Head of caudate nucleus (tissue), 42 donors: Measurements from ENCODE around the gene CYFIP1.
A peak's percentile ranks its signal among the peaks of the same experiment; 100 is the strongest.

ENCODE experiments used
- DNase-seq, 42 donors: peaks; one replicate each; pipeline versions ENCODE4 v3.0.0 to v3.0.0-alpha.2; 2020 to 2021; ENCODE audit warnings: mixed read lengths in 7 of 42
- intact Hi-C: fragments of 100-400 bp; cut with DNase I; formaldehyde crosslinking; loops from one replicate; pipeline ENCODE4 v1.15.0; 2022

Gene CYFIP1

DNA sequence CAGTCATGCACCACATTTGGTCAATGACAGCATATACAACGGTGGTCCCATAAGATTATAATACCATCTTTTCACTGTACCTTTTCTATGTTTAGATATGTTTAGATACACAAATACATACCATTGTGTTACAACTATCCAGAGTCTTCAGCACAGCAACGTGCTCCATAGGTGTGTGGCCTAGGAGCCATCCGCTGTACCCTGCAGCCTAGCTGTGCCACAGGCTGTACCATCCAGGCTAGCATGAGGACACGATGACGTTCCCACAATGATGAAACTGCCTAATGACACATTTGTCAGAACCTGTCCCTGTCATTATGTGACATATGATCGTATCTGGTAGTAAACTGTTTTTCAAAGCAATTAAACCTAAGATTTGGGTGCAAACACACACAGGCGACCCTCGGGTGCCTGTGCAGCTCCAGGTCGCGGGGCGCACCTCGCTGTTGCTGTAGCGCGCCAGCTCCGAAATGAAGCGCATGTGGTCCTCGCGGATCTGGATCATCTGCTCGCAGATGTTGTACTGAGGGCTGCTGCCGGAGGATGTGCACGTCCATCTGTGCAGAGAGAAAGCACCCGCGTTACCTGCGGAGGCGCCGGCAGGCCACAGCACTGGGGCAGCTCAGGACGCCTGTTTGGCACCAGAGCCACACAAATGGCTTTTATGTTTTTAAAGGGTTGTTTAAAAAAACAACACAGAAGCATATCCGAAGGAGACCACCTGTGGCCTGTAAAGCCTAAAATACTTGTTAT lies 48.2 kb downstream of the CYFIP1 start:
- DNase-seq = no peak
- intact Hi-C loops = no loop called here

GRCh38 chr15:22930782-22931484 lies 49.2 kb downstream of the CYFIP1 start:
- no peak for DNase-seq
- intact Hi-C loops = no loop called here

DNA sequence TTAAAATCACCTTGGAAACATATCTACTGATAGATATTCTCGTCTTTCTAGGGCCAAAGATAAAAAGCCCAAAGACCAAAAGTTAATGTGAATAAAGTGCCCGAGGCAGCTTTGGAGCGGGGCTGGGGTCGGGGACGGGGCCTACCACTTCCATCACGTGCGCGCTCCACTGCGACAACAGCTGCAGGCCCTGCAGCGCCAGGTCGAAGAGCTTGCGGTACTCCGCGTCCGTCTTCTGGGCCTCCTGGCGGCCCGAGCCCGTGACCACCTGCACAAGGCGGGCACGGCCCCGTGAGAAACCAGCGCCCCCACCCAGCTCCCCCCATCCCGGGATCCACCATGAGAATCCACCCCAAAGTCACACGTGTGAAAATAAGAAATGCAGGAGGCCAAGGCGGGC lies 52.4 kb downstream of the CYFIP1 start:
- intact Hi-C loops = no loop called here
- DNase-seq = no peak

DNA sequence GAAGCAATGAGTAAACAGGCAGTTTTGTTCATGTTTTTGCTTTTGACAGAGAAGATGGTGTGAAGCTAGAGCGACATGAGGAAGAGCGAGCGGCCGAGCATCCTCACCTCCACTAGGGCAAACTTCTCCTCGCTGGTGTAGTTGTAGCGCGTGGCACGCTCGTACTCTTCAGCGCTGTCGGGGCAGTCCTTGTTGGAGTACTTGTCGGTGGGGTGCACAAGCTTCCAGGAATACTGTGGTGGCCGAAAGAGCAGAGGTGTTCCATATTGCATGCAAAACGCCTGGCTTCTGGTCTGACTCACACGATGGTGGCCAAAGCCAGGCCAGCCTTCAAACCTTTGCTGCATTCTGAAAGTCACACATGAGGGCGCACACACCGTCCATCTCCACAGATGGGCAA lies 54.3 kb downstream of the CYFIP1 start:
- intact Hi-C loops = no loop called here
- DNase-seq = no peak

DNA sequence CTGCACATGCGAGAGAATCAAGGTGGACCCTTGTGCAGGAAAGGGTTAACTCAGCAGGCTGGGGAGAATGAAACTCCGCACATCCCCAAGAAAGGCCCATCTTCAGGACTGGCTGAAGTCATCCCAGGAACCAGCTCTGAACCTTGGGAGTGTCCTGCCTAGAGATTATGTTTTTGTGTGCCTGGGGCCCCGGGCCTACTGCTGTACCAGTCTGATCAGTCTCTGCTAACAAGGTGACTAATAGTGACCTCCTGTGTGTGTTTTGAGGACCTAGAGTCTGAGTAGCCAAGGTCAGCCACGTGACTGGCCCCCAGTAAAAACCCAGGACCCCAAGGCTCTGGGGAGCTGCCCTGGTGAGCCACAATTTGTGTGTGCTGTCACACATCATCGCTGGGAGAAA lies 58.2 kb downstream of the CYFIP1 start:
- intact Hi-C loops = no loop called here
- no peak for DNase-seq

- no peak for DNase-seq
- intact Hi-C loops = no loop called here
Measured at GRCh38 chr15:22919171-22919570, 61.0 kb downstream of the CYFIP1 start.

DNA sequence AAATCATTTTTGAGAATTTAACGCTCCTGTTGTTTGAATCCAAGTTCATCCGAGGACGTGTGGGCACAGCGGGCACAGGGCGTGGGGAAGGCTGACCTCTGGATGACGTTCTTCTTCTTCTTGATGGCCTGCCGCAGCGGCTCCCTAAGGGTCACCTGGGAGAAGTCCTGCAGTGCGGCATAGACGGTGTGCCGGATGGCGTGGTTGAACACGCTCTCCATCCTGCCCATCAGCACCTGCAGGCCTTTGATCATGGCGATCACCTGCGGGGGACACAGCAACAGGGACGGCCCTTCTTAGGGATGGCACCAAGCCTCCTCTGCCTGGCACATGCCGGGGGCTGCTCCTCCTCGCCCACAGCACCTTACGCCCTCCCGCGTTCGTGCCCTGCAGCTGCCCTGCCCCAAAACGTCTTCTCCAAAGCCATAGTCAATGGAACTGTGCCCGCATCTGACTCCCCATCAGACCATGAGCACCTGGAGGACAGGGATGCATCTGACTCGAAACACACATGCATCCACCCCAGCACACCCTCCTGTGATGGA lies 61.5 kb downstream of the CYFIP1 start:
- intact Hi-C loops = no loop called here
- no peak for DNase-seq

- DNase-seq = no peak
- intact Hi-C loops = no loop called here
Measured at GRCh38 chr15:22918056-22918455, 62.1 kb downstream of the CYFIP1 start.

DNA sequence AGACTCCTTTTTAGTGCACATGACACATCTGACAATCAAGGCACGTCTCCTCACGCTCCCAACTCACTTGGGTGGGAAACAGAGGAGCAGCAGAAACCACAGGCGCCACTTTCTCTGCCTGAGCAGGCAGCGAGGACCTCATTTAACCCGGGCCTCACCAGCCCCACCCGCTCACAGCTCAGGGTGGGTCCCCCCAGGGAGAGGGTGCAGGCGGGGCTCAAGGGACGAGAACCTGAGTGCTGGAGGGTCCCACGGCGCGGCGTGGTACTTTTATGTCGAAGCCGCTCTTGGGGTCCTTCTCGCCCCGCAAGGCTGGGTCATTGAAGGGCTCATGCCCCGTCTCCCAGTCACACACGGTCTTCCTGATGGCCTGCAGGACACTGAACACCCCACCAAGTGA lies 62.6 kb downstream of the CYFIP1 start:
- DNase-seq = no peak
- intact Hi-C loops = no loop called here

DNA sequence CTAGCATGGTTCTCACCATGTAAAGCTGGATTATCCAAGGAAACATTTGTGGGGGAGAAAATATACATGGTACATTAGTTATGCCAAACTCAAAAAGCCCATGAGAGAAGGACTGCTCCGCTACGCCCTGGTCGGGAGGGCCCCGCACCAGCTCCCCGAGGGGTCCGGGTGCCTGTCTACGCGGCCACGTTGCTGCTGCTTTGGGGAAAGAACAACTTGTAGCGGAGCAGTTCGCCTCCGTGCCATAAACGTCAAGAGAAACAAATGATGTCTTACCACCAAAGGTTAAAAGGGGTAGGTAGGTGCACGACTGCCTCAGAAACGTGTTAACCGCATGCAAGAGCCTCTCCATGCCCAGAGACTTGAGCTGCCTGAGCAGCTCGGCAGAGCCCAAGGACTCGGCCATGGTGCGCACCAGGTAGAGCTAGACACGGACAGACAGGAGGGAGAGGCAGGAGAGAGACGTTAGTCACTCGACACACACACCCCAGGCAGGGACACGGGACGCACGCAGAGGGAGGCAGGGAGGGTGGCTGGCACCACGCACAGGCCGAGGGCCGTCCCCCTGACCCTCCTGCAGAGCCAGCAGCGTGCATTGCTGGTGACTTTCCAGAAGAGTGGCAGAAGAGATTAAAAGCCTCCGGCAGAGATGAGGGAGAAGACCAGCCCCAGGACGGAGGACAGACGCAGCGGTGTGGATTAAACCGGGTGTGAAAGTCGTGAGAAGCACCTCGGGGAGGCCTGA lies 63.4 kb downstream of the CYFIP1 start:
- intact Hi-C loops = no loop called here
- no peak for DNase-seq

DNA sequence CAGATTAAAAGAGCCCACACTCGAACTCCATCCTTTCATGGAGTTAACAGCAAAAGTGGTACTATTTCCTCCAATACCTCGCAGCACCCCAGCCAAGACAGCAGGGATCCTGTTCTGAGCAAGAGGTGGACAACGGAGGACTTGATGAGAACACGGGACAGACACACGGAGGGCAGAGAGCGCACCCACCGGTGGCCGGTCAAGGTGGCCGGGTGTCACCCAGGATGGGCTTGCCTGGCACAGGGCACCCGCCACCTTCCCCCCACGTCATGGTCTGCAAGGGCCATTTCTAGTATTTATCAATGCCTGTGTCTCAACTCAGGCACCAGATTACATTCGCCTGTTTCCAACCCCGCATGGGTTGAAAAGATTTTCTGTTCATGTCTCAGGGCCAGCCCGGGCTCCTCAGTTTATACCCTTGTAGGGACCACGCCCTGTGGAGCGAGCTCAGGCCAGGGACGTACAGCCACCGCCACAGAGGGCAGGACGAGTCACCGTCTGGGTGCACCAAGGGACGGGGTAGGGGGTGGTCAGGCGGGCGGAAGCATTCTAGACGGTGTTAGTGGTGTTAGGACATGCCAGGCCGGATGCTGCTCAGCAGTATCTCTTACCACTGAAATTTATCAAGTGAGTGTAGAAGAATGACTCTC lies 64.2 kb downstream of the CYFIP1 start:
- intact Hi-C loops = no loop called here
- no peak for DNase-seq

- intact Hi-C loops = no loop called here
- no peak for DNase-seq
Measured at GRCh38 chr15:22913646-22914380, 66.4 kb downstream of the CYFIP1 start.

DNA sequence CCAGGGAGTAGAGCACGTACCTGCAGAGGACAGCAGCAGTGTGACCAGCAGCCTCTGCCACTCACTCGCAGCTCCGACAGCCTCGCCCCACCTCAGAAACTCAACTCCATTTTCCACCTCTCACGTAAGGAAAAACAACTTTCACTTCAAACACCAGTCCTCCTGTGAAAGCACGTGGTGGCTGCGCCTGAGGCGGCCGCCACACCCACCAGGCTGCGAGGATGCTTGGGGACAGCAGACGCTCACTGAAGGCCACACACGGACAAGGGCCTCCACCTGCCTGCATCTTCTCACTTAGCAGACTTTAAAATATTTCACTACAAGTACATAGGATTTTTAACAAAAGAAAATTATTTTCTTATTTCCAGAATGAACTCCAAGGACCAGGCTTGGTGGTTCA lies 67.9 kb downstream of the CYFIP1 start:
- DNase-seq = no peak
- intact Hi-C loops = no loop called here

- intact Hi-C loops = no loop called here
- no peak for DNase-seq
Measured at GRCh38 chr15:22911306-22911705, 68.9 kb downstream of the CYFIP1 start.

- intact Hi-C loops = no loop called here
- no peak for DNase-seq
Measured at GRCh38 chr15:22908830-22909229, 71.3 kb downstream of the CYFIP1 start.

DNA sequence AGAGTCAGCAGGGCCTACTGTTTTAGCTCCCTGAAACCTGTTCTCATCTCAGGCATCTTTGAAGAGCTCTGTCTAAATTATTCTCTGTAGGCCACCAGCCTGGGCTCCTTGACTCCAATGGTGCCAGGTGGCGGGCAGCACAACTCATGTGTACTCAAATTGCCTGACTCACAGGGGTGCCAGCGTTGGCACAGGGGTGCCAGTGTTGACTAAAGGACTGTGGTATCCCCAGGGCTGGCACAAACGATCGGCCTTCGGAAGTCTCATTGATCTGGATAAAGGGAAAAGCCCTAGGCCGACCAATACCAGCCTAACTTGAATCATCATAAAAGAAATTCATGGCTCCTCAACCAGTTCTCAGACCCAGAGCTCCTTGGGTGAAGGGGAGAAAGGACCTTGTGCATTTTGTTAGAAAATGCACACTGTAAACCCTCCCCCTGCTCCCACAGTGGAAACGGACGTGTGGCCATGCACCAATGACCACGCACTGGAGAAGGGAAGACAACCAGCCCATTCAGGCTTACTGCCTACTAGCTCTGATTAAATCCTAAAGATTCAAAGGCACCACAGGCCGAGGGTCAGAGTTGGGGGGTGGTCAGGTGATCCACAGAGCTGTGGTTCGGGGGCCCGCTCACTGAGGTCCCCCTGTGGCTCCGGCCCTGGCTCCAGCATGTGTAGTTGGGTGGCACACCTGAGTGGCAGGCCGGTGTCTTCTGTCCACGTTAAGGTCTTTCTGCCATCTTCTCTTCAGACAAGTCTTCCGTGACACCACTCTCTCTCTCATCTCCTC lies 72.8 kb downstream of the CYFIP1 start:
- no peak for DNase-seq

DNA sequence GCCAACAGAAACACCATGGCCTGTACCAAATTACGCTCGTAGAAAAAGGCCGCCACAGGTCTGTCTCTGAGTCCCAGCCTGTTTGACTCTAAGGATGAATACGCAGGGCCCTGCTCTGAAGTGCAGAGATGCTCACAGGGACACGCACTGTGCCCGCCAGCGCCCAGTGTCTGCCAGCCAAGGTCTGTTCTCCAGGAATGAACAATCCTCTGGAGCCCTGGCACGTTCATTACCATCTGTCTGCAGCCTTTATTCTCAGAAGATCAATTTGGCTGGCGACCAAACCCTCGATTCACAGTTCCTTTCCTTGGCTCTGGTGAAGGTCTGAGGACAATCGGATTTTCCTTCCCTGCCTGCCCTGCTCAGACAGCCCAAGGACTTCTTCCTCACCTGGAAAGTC lies 75.4 kb downstream of the CYFIP1 start:
- DNase-seq = peak in 4 of 42 donors; percentile 4 to 20 (median 14)

More for the DNA sequence above, 72.8 kb downstream of the CYFIP1 start:
- intact Hi-C loops = no loop called here

DNA sequence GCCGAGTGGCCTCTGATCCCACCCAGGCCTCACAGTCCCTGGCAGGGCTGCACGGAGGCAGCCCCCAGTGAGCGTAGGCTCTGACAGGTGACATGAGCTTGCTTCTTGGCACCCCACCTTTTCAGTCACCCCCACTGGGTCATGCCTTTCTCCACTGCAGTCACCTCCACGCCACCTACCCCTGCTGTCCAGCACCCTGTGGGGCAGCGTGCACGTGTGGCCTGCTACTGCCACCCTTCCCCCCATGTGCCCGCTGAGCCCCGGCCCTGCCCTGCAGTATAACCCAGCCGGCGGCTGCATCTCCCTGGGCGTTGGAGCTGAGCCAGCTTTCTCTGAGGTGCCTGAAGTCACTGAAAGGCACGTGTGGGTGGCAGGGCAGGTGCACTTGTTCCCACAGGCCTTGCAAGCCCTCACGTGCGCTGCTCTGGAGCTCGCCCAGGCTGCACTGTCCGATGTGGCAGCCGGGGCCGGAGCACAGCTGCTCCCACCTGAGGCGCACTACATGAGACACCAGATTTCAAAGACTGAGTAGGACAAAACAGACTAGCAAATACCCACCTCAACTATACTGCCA lies 76.1 kb downstream of the CYFIP1 start:
- no peak for DNase-seq
- intact Hi-C loops = no loop called here

More for the DNA sequence above, 75.4 kb downstream of the CYFIP1 start:
- intact Hi-C loops = no loop called here
